DOHH2 (cell line): ENCODE results near the gene CACNB1.

ENCODE experiments used
- CTCF ChIP-seq: fragments of 200-600 bp; sonication (generic); IDR thresholded peaks from one replicate; pipeline ENCODE4 v1.5.1; 2014; ENCODE audit warnings: antibody characterized with exemption, mild to moderate bottlenecking, low read depth, low read length; ENCODE audit not compliant: poor library complexity, severe bottlenecking
- EZH2phosphoT487 ChIP-seq: fragments of 200-600 bp; sonication (generic); IDR thresholded peaks from 2 replicates; pipeline ENCODE4 v1.6.1; 2017; ENCODE audit warnings: borderline replicate concordance, mild to moderate bottlenecking, antibody characterized with exemption, low read length, moderate library complexity, mixed read lengths

DNA sequence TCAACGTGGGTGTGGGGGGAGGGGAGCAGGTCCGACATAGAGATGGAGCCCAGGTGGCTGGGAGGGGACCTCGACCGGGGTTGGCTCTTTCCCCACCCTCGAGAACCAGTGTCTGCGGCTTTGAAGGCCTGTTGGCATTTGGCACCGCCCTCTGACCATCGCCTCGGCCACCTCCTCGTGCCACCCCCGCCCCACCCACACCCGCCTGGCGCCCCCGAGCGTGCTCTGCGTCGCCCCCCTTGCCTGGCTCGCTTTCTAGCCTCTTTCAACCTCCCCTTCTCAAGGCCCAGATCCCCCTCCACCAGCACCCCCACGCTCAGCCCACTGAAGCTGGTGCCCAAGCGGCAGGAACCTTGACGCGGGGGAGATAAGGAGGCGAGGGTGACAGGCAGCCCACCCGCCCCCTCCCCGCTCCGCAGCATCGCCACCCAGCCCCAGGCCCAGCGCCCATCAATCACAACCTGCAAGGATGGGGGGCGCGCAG is 619 bp downstream of the CACNB1 start:
- TF ChIP-seq EZH2phosphoT487 (no peak), CTCF (no peak)
